HG03159 (cell line): ENCODE measurements around the gene S100A1.
"Not testable (repeated sequence)": the region's sequence is repeated elsewhere in the genome, so short reads cannot be mapped to it uniquely, and the experiment has no call there.

ENCODE experiments used
- ATAC-seq: cut with Tn5 transposase; IDR thresholded peaks from one replicate; pipeline ENCODE4 v1.9.1; 2021; ENCODE audit warnings: mild to moderate bottlenecking, moderate library complexity; ENCODE audit not compliant: unreplicated experiment

Gene S100A1

GRCh38 chr1:153627715-153628626 is at the start of gene S100A1:
TSS of gene S100A1 (plus strand) at chr1:153628434. CDS start at chr1:153630522, 2,088 bp downstream.
- no peak for ATAC-seq

GRCh38 chr1:153578490-153578889 is 49.7 kb upstream of the S100A1 start:
- ATAC-seq, result no peak

- ATAC-seq, result no peak
These were observed 49.3 kb upstream of the S100A1 start for GRCh38 chr1:153578936-153579335.

GRCh38 chr1:153582836-153583235 is 45.4 kb upstream of the S100A1 start:
- ATAC-seq, result not testable (repeated sequence)

- ATAC-seq, result not testable (repeated sequence)
These were observed 44.7 kb upstream of the S100A1 start for GRCh38 chr1:153583514-153583913.

GRCh38 chr1:153583976-153584375 is 44.3 kb upstream of the S100A1 start:
- no peak for ATAC-seq

- ATAC-seq, result no peak
These were observed 43.2 kb upstream of the S100A1 start for GRCh38 chr1:153585006-153585405.

GRCh38 chr1:153586347-153586746 is 41.9 kb upstream of the S100A1 start:
- ATAC-seq, result no peak

GRCh38 chr1:153587314-153587713 is 40.9 kb upstream of the S100A1 start:
- ATAC-seq, result no peak

GRCh38 chr1:153588033-153588432 is 40.2 kb upstream of the S100A1 start:
- not testable (repeated sequence) for ATAC-seq

GRCh38 chr1:153588482-153588881 is 39.8 kb upstream of the S100A1 start:
- no peak for ATAC-seq

- ATAC-seq, result no peak
These were observed 35.5 kb upstream of the S100A1 start for GRCh38 chr1:153592748-153593147.

GRCh38 chr1:153597206-153597605 is 31.0 kb upstream of the S100A1 start:
- no peak for ATAC-seq

- peak; percentile 97 for ATAC-seq
These were observed 29.7 kb upstream of the S100A1 start for GRCh38 chr1:153598309-153599172.

GRCh38 chr1:153599847-153600246 is 28.4 kb upstream of the S100A1 start:
- no peak for ATAC-seq

GRCh38 chr1:153602749-153603148 is 25.5 kb upstream of the S100A1 start:
- no peak for ATAC-seq

GRCh38 chr1:153606194-153606593 is 22.0 kb upstream of the S100A1 start:
- no peak for ATAC-seq

GRCh38 chr1:153607381-153607780 is 20.9 kb upstream of the S100A1 start:
- no peak for ATAC-seq

- no peak for ATAC-seq
These were observed 20.0 kb upstream of the S100A1 start for GRCh38 chr1:153608089-153608682.

GRCh38 chr1:153608742-153609584 is 19.3 kb upstream of the S100A1 start:
- no peak for ATAC-seq
